Measurements from ENCODE around the gene TMEM255B. TPM values are rescaled to one million over a fixed set of nuclear protein-coding genes. Genes with fewer than 3 reads are reported as not detected.

TMEM255B gene
- polyA plus RNA-seq, 6 donors from 2014 or later = 0.05 to 1.5 (median 0.65) TPM

Other genes starting within 250 kb of the TMEM255B start
- gene TFDP1, start 174.5 kb upstream of the TMEM255B start, polyA plus RNA-seq (ENCODE audit: low read depth in 6 of 6) = 10 to 100 TPM; 25.3 to 70.8 (median 42.4) TPM
- not detected for gene ATP4B, start 101.0 kb upstream of the TMEM255B start, polyA plus RNA-seq (ENCODE audit: low read depth in 6 of 6)
- not detected for gene GRK1, start 92.0 kb upstream of the TMEM255B start, polyA plus RNA-seq (ENCODE audit: low read depth in 6 of 6)
- under 1 TPM in 5 of 6 donors, not detected in 1; 0.20 to 0.70 (median 0.40) TPM for gene GAS6, start 104.8 kb downstream of the TMEM255B start, polyA plus RNA-seq (ENCODE audit: low read depth in 6 of 6)
- under 1 TPM in 4 of 6 donors, not detected in 2; 0.19 to 0.52 (median 0.36) TPM for gene C13orf46, start 214.8 kb downstream of the TMEM255B start, polyA plus RNA-seq (ENCODE audit: low read depth in 6 of 6)